ENCODE measurements around the gene CACNA1I.
A peak's percentile ranks its signal among the peaks of the same experiment; 100 is the strongest.

CACNA1I gene

DNA sequence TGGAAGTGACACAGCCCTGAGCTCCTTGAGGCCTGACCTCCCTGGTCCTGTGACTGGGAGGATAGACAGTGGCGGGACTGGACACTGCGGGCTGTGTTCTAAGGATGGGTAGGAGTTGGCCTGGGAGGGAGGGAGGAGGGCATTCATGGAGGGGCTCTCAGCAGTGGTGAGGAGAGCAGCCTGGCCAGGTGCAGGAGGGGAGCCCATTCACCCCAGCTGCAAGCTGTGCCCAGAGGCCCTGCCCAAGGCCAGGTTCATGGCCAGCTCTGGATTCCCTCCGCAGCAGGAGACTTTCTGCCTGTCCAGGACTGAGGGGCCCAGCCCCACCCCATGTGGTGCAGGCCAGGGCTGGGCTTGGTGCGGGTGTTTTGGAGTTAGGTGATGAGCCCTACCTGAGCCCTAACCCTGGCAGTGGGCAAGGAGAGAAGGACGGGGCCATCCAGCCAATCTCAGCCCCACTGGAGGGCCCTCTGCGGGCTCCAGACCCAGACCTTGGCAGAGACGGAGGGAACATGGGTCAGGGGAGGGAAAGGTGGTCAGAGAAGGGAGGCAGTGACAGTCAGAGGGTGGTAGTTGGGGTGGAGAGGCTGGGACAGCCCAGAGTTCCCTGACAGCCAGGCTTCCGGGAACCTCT lies 26.8 kb downstream of the CACNA1I start:
- DNase-seq (ENCODE audit: low spot score) = no peak

DNA sequence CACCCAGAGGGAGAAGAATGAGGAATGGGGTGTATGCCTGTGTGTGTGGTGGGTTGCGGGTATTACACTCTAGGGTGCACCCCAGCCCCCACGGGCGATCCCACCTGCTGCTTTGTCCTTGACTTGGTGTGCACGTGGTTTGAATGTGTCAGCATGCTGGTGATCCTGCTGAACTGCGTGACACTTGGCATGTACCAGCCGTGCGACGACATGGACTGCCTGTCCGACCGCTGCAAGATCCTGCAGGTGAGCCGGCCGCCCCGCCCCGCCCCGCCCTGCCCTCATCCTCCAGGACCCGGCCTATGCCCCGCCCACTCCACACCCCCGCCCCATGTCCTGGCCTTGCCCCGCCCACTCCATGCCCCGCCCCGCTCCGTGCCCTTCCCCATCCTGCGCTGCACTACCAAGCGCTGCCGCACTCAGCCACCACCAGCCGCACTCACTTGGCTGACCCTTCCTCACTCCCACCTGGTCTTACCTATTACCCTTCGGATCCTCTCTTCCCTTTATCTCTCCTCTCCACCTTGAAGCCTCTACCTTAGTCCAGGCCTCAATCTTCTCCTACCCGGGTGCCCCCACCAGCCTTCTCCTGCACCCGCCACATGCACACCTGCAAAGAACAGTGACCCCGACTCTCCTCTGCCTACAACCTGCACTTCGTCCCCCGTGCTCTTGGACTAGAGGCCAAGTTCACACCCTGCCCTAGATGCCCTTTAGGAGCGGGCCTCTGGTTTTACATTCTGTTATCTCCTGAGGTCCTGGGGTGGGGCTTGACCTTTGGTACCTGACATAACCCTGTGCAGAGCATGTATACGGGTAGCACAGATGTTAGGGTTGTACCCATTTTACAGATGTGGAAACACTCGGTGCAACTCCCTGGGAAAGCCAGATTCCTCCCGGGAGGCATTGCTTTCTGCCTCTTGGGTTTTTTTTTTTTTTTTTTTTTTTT lies 27.7 kb downstream of the CACNA1I start:
- DNase-seq (ENCODE audit: low spot score) = no peak

DNA sequence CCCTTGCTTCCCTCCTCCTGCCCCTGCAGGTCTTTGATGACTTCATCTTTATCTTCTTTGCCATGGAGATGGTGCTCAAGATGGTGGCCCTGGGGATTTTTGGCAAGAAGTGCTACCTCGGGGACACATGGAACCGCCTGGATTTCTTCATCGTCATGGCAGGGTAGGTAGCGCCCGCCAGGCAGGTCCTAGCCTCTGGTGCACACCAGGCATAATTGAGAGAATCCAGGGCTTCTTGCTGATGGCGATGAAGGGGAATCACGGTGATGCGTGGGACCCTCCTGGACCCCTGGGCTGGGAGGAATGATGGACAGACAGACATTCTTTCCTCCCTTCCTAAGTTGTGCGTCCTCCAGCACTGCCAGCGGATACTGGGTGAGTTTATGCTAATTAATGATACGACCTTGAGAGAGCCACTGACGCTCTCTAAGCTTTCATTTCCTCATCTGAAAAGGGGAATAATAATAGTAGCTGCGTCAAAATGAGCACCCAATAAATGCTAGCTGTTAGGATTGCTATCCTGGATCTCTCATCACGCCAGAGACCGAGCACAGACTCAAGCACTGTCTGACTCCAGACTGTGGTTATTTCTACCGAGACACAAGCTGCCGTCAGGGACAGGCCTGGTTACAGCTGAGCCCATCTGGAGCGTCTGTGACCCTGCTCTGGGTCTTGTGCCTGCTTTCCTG lies 30.1 kb downstream of the CACNA1I start:
- DNase-seq (ENCODE audit: low spot score) = no peak

DNA sequence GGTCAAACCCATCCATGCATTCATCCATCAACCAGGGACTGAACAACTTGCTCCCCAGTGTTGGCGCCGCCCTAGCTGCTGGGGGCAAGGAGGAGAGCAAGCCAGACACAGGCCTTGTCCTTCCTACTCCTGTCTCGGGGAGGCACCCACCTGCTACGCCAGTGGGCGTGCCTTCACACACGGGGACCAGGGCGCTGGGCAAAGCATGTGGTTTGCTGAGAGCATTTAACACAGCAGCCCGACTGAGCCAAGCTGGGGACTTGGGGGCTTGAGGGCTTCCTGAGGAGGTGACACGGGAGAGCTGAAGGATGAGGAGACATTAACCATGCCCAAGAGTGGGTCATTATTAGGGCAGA lies 30.6 kb downstream of the CACNA1I start:
- DNase-seq (ENCODE audit: low spot score) = no peak

DNA sequence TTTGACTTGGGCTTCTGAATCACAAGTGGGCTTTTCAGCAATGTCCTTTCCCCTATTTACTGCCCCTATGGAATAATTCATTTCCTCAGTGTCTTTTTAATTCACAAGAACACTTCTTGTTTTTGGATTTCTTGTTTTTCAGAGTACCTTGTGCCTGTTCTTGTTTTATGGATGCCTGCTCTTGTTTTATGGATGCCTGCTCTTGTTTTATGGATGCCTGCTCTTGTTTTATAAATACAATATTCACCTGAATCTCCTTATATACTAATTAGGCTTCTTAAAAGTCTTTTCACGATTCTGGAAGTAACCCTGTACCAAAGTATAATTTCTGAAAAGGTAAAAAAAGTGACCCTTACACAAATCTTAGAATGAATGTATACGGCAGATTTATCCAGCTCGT lies 32.8 kb downstream of the CACNA1I start:
- no peak for DNase-seq (ENCODE audit: low spot score)

DNA sequence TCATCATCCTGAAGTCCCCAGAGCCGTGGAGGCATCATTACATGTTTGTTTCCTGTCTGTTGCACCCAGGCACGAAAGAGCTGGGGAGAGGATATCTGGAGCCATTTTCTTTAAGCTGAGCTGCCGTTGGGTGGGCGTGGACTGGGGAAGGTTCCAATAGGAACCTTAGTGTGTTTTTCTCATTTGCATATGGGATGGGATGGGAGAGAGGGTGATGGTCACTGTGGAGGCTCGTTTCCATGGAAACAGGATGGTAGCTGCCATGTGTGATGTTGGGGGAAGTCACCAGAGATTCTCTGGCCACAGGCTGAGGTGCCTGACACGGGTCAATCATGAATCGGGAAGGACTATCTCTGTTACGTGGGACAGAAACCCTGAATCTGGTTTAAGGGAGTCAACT lies 39.7 kb downstream of the CACNA1I start:
- DNase-seq (ENCODE audit: low spot score) = no peak

DNA sequence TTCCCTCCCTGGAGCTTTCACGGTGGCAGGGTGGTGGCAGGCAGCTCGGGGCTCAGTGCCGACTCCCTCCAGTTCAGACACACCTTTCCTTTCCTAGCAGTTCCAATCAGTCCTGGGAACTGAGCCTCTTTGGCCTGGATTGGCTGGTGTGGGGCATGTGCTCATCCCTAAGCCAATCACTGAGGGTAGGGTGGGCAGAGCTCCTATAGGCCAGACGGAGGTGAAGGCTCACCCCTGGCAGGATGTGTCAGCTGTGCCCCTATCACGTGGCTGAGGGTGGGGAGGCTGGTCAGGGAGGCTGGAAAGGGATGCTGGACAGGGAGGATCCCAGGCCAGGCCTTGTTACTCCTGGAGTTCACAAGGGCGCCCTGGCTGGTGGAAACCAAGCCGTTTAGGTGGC lies 40.2 kb downstream of the CACNA1I start:
- DNase-seq (ENCODE audit: low spot score) = no peak

DNA sequence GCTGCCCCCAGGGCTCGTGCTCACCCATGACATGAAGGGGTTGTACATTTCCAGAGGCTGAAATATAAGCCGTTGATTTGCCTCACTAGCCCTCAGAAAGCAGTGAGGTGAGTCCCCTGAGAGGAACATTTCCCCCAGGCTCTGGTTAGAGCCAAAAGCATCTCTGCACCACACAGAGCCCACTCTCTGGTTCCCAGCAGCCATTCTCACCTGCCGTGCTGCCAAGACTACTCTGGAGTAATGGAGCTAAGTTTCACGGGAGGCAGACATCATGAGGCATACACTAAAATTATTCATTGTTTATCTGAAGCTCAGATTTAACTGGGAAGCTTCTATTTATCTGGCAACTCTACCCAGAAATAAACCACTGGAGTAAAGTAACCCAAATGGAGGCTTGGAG lies 40.8 kb downstream of the CACNA1I start:
- DNase-seq (ENCODE audit: low spot score) = no peak

DNA sequence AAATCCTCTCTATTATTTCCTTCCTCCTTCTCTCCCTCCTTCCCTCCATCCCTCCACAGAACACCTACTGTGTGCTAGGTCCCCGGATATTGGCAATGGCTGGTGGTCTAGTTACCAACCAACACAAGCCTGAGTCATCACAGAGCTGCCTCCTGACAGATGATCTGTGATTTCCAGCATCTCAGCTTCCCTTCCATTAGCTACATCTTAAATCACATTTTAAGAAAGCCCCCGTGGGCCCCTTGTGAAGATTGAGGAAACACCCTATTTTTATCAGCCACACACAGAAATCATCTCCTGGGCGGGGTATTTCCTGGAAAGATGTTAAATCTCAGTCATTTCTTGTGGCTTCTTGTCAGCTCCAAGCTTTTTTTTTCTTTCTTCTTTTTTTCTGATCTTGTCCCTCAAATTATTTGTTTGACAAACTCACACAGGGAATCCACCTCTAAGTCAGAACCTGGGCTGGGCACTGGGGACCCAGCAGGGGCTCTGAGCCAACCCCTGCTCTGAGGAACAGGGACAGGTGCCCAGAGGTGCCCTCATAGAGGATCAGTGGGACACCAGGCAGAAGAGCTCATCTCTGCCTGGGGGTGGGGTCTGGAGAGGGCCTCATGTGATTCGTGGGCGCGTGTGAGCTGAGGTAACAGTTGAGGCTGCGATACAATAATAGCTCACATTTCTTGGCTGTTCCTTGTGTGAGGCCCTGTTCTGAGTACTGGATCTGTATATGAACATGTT lies 42.4 kb downstream of the CACNA1I start:
- no peak for DNase-seq (ENCODE audit: low spot score)

DNA sequence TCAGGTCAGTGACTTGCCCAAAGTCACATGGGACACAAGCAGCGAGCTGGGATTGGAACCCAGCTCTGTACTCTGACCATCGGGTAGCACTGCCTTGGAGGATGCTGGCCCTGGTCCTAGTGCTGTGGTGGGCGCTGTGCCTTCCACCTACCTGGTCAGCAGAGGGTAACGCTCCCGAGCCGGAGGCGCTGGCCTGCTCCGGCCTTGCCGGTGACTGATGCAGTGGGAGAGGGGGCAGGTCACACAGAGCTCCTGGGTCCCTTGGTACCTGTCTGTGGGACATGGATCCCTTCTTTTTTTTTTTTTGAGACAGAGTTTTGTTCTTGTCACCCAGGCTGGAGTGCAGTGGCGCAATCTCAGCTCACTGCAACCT lies 43.0 kb downstream of the CACNA1I start:
- DNase-seq (ENCODE audit: low spot score) = no peak

DNA sequence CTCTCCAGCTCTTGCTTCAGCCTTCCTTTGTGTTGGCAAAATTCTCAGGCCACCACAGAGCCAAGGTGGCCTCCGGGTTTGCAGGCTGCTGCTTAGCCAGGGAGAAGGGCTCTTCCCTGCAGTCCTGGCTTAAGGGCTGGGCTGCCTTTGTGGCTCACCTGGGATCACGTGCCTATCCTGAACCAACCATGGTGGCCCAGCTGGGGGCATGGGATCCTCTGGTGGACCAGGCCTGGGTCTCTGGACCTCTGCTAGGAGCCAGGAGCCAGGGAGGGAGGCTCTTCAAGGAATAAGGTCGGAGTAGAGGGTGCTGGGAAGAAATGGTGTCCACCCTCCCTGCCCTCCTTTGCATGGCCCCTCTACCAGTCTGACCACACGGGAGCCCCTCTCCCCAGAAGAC lies 43.9 kb downstream of the CACNA1I start:
- no peak for DNase-seq (ENCODE audit: low spot score)

DNA sequence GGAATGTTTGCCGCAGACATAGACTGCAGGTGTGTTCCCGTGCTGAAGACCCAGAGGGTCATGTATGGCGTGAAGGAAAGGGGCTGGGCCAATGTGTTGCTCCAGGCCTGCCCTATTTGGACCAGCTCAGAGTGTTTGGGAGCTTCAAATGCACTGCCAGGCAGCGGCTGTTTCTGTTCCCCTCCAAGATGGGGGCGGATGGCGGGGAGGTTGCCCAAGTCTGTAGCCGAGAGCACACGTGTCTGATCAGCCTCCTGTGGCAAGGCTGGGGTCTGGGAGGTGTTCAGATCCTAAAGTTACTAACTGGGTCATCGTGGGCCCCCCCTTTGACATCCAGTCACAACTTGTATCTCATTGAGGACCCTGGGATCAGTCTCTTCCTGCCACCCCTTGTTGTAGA lies 45.5 kb downstream of the CACNA1I start:
- no peak for DNase-seq (ENCODE audit: low spot score)

DNA sequence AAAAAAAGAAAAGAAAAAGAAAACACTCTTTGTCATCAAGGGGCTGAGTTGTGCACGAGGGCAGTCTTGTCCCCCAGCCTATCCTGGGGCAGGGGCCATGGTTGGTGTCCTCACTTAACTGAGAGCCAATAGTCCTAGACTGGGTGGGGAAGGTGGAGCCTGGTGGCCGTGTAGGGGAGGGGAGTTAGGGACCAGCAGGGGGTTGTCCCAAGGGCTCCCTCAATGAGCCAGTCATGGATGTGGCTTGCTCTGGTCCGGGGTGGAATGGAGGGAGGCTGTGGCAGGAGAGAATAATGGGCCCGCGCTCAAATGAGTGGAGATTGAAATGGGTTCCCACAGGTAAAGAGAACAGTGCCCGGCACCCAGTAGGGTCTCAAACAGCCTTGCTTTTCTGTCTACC lies 46.2 kb downstream of the CACNA1I start:
- no peak for DNase-seq (ENCODE audit: low spot score)

DNA sequence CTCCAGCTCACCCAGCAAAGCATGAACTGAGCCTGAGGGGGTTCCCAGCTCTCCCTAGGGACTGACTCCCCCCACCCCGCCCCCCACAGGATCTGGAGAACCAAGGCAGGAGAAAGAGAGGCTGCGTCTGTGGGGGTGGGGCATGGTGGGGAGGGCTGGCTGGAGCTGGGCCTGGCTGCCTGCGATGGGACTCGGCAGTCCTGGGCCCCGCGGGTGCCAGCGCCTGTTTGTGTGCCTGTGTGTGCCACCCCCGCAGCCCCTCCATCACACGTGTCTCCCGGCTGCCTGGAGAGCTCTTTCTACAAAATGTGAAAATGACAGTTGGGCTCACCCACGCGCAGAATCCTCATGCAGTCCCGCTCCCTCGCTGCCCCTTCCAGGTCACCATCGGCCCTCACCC lies 46.8 kb downstream of the CACNA1I start:
- DNase-seq (ENCODE audit: low spot score) = no peak

DNA sequence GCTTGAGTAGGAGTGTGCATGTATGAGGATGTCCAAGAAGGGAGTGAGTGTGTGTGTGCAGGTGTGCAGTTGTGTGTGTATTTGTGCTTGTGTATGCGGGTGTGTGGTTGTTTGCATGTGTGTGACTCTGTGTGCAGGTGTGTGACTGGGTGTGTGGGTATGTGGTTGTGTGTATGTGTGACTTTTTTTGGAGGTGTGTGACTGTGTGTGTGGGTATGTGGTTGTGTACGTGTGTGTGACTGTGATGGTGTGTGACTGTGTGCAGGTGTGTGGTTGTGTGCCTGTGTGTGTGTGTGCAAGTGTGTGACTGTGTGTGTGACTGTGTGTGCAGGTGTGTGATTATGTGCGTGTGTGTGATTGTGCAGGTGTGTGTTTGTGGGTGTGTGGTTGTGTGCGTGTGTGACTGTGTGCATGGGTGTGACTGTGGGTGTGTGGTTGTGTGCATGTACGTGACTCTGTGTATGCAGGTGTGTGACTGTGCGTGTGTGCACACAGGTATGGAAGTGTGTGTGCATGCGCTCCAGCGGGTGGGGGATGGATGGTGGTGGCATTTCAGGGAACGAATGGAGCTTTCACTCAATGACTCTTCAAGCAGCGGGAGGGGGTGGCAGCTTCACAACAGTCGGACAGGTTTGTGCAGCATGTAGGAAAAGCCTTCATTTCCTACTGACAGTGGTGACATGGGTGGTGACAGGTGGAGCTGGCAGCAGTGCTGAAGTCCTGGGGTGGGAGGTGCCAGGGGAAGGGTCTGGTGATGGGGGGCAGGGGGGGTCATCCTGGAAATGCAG lies 47.6 kb downstream of the CACNA1I start:
- DNase-seq (ENCODE audit: low spot score) = no peak

DNA sequence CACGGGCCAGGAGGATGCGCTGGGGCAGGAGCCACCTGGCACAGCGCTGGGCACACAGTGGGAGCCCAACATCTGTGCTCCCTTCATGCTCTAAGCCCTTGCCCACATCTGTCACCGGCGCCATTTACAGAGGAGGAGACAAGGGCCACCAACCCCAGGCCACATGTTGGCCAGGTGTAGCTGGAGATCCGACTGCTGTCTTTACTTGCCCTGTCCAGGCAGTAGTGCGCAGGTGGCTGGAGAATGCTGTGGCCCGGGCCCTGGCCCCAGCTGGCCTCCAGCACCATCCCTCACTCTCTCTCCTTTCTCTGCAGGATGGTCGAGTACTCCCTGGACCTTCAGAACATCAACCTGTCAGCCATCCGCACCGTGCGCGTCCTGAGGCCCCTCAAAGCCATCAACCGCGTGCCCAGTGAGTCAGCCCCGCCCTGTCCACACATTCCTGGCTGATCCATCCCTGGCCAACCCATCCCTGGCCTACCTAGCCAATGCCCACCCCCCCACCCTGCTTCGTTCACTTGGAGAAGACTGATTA lies 48.5 kb downstream of the CACNA1I start:
- no peak for DNase-seq (ENCODE audit: low spot score)

DNA sequence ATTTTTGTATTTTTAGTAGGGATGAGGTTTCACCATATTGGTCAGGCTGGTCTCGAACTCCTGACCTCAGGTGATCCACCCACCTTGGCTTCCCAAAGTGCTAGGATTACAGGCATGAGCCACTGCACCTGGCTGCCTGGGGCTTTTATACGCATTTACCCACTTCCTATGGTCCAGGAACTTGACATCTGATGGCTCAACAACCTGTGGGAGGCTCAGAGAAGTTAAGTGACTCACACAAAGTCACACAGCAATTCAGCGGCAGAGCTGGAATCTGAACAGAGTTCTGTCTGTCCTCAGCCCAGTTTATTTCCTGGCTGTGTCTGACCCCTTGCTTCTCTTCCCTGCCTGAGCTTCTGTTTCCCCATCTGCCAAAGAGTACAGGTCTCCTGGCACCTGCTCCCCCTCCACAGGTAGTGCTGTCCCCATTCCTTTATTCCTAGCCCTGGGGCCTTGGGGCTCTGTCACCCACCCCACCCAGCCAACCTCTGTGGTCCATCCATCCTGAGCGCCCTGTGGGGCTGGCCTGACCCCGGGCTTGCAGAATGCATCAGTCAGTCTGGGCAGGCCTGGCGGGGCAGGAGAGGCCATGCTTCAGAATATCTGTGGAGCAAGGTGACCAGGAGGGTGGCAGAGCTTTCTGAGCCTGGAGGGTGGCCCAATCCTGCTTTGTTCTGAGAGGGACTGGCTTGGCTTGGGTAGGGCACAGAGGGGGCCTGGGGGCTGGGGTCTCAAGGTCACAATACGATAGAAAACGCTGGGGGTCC lies 50.6 kb downstream of the CACNA1I start:
- DNase-seq (ENCODE audit: low spot score) = no peak

DNA sequence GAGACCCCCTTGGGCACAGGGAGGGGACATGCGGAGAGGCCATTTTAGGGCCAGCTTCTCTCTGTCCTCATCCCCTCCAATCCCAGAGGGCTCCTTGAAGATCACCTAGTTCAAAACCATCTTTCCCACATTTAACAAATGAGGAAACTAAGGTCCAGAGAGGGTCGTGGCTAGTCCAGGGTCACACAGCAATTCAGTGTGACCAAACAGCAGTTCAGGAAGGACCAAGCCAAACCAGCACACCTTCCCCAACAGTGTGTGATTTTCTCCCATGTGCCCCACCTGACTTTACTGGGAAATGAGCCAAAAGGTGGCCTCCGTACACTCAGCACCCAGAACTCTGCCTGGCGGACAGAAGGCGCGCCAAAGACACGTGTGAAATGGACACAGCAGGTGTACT lies 51.3 kb downstream of the CACNA1I start:
- DNase-seq (ENCODE audit: low spot score) = no peak

DNA sequence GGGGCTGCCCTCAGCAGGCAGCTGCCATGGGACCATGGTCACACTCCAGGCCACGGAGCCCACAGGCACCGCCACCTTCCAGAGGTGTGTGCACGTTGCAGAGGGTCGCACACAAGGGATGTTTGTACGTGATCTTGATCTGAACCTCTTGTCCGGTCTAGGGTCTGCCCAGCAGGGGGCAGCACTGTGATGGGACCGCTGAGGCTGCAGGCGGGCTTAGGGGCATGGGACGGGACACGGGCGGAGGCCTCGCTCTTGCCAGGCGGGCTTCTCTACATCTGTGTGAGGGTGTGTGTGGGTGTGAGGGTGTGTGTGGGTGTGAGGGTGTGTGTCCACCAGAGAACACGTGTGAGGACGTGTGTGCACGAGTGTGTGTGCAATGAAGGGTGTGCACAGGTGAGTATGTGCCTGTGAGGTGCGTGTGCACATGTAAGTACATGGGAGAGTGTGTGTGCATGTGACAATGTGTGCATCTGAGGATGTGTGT lies 52.4 kb downstream of the CACNA1I start:
- peak; percentile 44 for DNase-seq (ENCODE audit: low spot score)

Data from hepatic stellate cell (primary cell).